HCEC 1CT (cell line): ENCODE measurements around the gene NANOS3.

ENCODE experiments used
- DNase-seq: peaks from one replicate; pipeline ENCODE4 v3.0.0-alpha.2; 2017

The NANOS3 gene

DNA sequence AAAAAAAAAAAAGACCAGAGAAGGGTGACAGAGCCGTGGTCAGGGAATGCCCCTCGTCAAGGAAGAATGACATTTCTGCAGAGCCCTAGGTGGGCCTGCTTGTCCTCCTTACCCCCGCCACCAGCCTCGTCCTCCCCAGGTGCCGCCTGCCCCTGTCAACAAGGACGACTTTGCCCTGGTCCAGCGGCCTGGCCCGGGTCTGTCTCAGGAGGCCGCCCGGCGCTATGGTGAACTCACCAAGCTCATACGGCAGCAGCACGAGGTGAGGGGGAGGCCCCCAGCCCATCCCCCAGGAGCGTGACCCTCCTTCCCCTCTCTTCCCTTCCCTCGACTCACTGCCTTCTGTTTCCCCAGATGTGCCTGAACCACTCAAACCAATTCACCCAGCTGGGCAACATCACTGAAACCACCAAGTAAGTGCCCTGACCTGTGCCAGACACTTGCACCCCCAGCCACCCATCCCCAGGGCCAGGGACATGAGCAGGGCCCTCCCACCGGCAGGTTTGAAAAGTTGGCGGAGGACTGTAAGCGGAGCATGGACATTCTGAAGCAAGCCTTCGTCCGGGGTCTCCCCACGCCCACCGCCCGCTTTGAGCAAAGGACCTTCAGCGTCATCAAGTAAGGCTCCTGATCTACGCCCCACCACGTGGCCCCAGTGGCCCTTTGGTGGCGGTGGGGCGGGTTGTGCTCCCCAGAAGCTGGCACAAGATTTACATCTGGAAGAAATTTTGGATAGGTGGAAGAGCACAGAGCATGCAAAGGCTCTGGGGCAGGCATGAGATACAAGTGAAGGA, 46.5 kb downstream of the NANOS3 start:
- no peak for DNase-seq

DNA sequence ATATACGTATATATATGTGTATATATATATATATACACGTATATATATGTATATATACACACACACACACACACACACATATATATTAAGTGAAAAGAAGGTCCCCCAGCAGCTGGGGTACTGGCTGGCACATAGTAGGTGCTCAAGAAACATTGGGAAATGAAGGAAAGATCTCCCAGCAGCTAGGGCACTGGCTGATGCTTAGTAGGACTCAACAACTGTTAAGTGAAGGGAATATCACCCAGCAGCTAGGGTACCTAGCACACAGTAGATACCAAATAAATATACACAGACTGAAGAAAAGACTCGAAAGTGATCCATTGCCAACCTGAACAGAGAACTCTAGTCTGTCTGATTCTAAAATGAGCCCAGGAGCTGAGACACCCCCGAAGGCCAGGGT, 49.1 kb downstream of the NANOS3 start:
- DNase-seq, result no peak

DNA sequence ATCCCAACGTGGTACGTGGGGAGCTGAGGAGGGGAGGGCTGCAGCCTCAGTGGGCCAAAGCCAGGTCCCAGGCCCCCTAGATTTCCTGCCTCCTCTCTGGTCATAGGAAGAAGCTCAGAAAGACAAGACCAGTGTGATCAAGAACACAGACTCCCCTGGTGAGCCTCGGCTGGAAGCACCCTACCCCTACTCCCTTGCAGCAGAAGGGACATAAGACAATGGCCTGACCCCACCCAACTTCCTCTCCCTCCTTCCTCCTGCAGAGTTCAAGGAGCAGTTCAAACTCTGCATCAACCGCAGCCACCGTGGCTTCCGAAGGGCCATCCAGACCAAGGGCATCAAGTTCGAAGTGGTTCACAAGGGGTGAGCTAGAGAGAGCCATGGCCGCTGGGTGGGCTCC, 49.8 kb downstream of the NANOS3 start:
- no peak for DNase-seq

DNA sequence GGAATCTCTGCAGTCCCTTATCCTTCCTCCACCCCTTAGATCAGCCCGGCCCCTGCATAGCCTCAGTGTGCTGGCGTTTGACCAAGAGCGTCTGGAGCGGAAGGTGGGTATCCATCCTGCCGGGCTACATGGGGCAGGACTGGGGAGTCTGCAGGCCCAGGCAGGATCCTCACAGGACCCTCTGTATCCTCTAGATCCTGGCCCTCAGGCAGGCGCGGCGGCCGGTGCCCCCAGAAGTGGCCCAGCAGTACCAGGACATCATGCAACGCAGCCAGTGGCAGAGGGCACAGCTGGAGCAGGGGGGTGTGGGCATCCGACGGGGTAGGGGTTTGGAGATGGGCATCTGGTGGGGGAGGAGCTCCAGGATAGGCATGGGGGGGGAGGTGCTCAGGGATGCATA, 52.4 kb downstream of the NANOS3 start:
- no peak for DNase-seq

DNA sequence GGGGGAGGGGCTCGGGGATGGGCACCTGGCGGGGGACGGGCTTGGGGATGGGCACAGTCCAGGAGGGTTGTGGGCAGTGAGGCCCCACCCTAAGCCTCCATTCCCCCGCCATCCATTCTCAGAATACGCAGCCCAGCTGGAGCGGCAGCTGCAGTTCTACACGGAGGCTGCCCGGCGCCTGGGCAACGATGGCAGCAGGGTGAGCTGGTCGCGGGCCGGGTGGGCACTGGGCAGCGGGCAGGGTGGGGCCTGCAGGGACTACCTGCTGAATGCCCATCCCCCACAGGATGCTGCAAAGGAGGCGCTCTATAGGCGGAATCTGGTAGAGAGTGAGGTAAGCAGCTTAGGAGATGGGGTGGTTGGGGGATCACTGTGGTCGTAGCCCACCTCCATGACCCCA, 53.0 kb downstream of the NANOS3 start:
- no peak for DNase-seq
